HG03045 (cell line): ENCODE data around the gene SRRM1.
"Not testable (repeated sequence)": the region's sequence is repeated elsewhere in the genome, so short reads cannot be mapped to it uniquely, and the experiment has no call there.

Experiments used
- ATAC-seq: cut with Tn5 transposase; IDR thresholded peaks from one replicate; pipeline ENCODE4 v1.9.1; 2021; ENCODE audit warnings: mild to moderate bottlenecking, moderate library complexity; ENCODE audit not compliant: unreplicated experiment

SRRM1 gene

DNA sequence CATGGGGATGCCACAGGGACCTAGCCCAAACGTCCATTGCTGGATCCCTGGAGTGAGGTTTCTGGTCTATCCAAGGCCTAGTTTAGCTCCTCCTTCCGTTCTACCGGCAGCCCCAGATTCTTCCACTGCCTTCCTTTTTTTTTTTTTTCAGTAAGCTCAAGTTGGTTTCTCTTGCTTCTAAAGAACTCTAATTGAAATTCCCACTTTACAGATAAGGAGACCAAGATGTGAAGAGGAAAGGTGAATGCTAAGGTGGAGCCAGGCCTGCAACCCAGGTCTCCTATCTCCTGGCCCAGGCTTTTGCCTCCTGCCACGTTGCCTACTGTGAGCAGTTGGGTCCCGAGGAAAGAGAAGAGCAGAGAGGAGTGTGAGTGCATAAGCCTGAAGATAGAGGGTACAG lies 70.6 kb downstream of the SRRM1 start:
- no peak for ATAC-seq

DNA sequence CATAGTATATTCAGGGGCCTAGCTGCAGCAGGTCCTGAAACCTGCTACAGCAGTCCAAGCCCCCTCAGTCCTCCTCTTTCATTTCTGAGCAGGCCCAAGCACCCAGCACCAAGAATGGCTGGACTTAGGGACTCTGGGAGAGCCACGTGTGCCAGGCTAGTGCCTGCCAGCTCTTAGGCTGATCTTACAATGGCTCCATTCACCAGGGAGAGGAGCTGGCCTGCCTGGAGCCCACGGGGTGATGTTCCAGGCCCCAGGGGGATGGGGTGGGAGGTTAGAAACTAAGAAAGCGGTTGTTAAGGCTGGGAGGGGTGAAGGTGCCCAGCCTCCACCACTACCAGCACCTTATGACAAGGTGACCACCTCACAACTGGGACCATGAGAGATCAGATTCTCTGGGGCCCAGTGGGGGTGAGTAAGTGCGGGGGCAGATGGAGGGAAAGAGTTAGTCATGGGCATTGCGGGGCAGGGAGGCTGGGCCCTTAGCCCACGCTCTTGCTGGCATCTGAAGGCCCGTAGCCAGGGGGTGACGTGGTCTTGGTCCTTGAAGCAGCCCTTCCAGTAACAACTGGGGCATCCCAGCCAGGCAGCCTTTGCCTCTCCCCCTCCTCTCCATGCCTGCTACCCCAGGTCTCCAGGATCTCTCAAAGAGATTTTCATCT lies 71.9 kb downstream of the SRRM1 start:
- ATAC-seq, result no peak

DNA sequence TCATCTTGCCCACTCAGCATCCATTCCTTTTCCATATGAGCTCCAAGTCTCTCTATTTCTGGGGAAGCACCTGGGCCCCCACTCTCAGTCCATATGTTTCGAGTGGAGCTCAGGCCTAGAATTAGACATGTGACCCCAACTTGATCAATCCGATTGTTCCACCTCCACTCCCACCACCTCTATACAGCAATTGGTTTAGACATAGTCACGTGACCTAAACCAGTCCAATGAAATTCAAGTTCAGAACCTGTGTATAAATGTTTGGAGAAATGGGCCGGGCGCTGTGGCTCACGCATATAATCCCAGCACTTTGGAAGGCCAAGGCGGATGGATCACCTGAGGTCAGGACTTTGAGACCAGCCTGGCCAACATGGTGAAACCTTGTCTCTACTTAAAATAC lies 72.6 kb downstream of the SRRM1 start:
- no peak for ATAC-seq

DNA sequence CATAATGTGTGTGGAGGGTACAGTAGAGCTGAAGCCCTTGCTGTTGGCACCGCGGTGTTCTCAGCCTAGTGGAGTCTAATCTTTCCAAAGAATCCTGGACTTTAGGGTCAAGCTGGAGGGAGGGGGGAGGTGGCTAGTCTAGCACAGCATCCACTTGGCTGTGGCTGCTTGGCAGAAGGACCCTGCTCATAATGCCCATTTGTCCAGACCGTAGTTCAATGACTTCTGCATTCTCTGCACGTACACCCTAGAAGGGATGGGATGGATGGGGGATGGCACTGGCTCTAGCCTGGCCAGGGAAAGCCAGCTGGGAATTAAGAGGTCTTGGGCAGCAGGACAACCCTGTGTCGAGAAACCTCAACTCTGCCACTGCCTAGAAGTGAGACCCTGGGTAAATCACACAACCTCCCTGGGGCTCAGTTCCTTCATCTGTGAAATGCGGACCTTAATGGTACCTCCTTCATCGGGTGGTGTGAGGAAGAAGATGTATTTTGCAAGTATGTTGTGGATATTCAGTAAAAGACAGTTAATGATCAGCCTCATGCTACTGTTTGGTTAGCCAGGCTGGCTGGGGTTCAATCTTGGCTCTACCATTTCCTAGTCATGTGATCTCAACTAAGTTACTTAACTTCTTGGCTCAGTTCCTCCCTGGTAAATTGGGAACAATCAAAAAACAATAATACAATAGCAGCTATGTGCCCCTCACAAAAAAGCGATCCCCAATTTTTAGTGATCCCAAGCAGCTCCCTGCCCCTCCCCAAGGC lies 75.0 kb downstream of the SRRM1 start:
- no peak for ATAC-seq

DNA sequence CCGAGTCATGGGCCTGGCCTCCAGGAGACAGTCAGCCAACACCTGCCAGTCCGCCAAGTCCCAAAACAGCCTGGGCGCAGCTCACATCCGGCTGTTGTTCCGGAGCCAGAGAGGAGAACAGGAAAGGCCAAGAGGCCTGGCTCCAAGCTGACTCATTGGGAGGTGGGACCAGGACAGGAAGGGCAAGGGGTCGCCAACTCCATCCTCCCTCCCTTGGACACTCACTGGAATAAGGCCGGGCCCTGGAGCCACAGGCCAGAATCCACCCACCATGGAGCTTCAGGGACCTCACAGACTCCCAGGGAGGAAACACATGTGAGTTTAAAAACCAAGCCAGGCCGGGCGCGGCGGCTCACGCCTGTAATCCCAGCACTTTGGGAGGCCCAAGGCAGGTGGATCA lies 77.0 kb downstream of the SRRM1 start:
- no peak for ATAC-seq

DNA sequence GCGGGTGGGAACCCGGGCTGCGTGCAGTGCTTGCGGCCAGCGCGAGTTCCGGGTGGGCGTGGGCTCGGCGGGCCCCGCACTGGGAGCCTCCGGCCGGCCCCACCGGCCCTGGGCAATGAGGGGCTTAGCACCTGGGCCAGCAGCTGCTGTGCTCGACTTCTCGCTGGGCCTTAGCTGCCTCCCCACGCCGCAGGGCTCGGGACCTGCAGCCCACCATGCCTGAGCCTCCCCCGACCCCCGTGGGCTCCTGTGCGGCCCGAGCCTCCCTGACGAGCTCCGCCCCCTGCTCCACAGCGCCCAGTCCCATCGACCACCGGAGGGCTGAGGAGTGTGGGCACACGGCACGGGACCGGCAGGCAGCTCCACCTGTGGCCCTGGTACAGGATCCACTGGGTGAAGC lies 78.4 kb downstream of the SRRM1 start:
- no peak for ATAC-seq

DNA sequence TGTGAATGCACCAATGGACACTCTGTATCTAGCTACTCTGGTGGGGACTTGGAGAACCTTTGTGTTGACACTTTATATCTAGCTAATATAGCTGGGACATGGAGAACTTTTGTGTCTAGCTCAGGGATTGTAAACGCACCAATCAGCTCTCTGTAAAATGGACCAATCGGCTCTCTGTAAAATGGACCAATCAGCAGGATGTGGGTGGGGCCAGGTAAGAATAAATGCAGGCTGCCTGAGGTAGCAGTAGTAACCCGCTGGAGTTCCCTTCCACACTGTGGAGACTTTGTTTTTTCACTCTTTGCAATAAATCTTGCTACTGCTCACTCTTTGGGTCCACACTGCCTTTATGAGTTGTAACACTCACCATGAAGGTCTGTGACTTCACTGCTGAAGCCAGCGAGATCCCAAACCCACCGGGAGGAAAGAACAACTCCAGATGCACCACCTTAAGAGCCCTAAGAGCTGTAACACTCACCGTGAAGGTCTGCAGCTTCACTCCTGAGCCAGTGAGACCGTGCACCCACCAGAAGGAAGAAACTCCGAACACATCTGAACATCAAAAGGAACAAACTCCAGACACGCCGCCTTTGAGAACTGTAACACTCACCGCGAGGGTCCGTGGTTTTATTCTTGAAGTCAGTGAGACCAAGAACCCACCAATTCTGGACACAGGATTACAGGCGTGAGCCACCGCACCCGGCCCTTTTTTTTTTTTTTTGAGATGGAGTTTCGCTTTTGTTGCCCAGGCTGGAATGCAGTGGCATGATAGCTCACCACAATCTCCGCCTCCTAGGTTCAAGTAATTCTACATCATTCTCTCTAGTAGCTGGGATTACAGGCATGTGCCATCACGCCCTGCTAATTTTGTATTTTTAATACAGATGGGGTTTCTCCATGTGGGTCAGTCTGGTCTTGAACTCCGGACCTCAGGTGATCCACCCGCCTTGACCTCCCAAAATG lies 79.3 kb downstream of the SRRM1 start:
- ATAC-seq, result not testable (repeated sequence)
